Measurements from ENCODE around the gene MEGF11.

DNA sequence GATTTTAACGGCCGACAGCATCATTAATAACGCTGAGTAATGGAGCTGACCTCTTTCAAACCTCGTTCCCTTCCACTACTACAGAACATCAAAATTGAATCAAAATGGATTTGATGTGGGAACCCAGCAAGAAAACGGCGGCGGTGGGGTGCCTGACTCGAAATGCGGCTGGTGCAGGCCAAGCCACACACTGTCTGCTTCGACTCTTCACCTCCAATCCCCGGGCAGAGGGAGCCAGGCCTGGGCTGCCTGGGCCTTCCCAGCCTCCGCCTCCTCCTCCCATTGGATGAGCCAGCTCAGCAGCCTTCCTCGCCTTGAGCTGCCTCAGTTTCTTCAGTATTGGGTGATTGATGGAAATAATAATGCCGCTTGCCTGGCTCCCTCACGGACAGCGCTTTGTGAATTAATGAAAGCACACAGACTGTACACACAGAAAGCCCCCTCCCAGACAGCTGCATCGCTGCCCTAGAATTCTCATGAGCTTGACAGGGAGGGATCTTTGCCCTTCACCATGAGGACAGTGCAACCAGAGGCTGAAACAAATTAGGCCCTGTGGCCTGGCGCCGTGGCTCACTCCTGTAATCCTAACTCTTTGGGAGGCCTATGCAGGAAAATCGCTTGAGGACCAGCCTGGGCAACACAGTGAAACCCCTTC, 11.4 kb upstream of the MEGF11 start:
- TF ChIP-seq EZH2 (IDR thresholded peaks at IDR 0.05), result no peak
- TF ChIP-seq, protein P1, sequence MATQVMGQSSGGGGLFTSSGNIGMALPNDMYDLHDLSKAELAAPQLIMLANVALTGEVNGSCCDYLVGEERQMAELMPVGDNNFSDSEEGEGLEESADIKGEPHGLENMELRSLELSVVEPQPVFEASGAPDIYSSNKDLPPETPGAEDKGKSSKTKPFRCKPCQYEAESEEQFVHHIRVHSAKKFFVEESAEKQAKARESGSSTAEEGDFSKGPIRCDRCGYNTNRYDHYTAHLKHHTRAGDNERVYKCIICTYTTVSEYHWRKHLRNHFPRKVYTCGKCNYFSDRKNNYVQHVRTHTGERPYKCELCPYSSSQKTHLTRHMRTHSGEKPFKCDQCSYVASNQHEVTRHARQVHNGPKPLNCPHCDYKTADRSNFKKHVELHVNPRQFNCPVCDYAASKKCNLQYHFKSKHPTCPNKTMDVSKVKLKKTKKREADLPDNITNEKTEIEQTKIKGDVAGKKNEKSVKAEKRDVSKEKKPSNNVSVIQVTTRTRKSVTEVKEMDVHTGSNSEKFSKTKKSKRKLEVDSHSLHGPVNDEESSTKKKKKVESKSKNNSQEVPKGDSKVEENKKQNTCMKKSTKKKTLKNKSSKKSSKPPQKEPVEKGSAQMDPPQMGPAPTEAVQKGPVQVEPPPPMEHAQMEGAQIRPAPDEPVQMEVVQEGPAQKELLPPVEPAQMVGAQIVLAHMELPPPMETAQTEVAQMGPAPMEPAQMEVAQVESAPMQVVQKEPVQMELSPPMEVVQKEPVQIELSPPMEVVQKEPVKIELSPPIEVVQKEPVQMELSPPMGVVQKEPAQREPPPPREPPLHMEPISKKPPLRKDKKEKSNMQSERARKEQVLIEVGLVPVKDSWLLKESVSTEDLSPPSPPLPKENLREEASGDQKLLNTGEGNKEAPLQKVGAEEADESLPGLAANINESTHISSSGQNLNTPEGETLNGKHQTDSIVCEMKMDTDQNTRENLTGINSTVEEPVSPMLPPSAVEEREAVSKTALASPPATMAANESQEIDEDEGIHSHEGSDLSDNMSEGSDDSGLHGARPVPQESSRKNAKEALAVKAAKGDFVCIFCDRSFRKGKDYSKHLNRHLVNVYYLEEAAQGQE (IDR thresholded peaks at IDR 0.05; ENCODE audit: low read depth), result no peak
- TF ChIP-seq, protein P2, sequence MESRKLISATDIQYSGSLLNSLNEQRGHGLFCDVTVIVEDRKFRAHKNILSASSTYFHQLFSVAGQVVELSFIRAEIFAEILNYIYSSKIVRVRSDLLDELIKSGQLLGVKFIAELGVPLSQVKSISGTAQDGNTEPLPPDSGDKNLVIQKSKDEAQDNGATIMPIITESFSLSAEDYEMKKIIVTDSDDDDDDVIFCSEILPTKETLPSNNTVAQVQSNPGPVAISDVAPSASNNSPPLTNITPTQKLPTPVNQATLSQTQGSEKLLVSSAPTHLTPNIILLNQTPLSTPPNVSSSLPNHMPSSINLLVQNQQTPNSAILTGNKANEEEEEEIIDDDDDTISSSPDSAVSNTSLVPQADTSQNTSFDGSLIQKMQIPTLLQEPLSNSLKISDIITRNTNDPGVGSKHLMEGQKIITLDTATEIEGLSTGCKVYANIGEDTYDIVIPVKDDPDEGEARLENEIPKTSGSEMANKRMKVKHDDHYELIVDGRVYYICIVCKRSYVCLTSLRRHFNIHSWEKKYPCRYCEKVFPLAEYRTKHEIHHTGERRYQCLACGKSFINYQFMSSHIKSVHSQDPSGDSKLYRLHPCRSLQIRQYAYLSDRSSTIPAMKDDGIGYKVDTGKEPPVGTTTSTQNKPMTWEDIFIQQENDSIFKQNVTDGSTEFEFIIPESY (IDR thresholded peaks at IDR 0.05; ENCODE audit: extremely low read depth, insufficient replicate concordance, low read length), result no peak
